GM21526 (cell line): ENCODE data around the gene P4HB.

ENCODE experiments used
- ATAC-seq: cut with Tn5 transposase; IDR thresholded peaks from one replicate; pipeline ENCODE4 v1.9.1; 2021; ENCODE audit warnings: moderate library complexity; ENCODE audit not compliant: unreplicated experiment, low FRiP score

Gene P4HB

GRCh38 chr17:81801327-81801726 lies 59.0 kb downstream of the P4HB start:
- no peak for ATAC-seq

GRCh38 chr17:81794509-81794908 lies 65.8 kb downstream of the P4HB start:
- ATAC-seq: no peak

GRCh38 chr17:81794074-81794476 lies 66.3 kb downstream of the P4HB start:
- no peak for ATAC-seq
